RKO (cell line): ENCODE results near the gene DNAJC11.
"Not testable (repeated sequence)": the region's sequence is repeated elsewhere in the genome, so short reads cannot be mapped to it uniquely, and the experiment has no call there.

ENCODE experiments used
- DNase-seq: peaks from one replicate; pipeline ENCODE4 v3.0.0-alpha.2; 2016; ENCODE audit warnings: low spot score

DNAJC11 gene

DNA sequence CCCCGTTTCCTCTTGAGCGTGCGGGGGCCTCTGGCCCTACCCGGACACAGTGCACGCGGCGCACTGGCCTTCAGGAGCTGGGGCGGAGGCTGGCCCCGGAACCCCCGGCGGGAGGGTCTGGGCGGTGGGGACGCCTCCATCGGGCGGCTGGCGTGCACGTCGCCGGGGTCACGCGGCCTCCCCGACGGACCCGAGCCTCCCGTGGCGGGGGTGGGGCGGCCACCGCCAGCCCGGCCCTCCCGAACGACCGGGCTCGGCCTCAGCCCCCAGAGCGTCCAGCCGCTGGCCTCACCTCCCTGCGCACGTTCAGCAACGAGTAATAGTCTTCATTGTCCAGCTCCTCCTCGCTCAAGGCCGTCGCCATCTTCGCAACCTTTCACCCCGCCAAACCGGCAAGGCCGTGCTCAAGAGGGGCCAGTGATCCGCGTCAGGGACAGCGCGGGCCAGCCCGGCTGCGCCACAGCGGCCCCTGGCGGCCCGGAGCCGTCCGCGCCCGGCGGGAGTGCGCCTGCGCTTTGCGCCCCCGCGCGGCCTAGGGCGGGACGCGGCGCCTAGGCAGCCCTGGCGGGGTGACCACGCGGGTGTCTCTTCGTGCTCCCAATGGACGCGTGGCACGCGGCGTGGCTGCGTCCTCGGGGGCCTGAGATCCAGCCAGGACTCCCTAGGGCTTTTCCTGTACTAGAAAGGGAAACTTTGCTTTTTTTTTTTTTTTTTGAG lies at the start of gene DNAJC11:
DNAJC11 (minus strand) TSS at position 380 of the 717 bp plus-strand sequence; CDS start at position 364, 16 bp downstream.
- peak; percentile 92 for DNase-seq

- no peak for DNase-seq
These were observed 48.9 kb upstream of the DNAJC11 start for GRCh38 chr1:6750490-6750889.

DNA sequence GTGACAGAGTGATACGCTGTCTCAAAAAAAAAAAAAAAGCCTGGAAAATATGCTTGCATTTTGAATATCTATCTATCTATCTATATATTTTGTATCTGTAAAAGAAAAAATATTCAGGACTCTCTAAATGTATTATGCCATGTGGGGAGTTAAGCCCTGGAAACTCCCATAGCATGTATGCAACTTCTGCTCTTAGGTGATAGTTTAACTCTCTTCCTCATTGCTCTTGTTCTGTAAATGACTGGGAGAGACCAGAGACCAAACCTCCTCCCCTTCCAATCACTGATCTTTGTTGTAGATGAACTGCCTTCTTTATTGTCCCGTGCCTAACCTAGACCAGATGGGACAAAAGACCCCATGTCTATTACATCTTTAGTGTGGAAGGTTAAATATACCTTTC lies 46.1 kb upstream of the DNAJC11 start:
- DNase-seq, result no peak

GRCh38 chr1:6745073-6745472 lies 43.5 kb upstream of the DNAJC11 start:
- no peak for DNase-seq

- no peak for DNase-seq
These were observed 41.8 kb upstream of the DNAJC11 start for GRCh38 chr1:6743189-6744101.

DNA sequence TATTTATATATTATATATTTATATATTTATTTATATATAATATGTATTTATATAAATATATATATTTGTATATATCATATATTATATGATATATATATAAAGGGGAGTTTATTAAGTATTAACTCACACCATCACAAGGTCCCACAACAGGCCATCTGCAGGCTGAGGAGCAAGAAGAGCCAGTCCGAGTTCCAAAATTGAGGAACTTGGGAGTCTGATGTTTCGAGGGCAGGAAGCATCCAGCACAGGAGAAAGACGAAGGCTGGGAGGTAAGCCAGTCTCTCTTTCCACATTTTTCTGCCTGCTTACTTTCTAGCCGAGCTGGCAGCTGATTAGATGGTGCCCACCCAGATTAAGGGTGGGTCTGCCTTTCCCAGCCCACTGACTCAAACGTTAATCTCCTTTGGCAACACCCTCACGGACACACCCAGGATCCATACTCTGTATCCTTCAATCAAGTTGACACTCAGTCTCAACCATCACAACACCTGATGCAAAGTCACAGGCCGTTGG lies 41.1 kb upstream of the DNAJC11 start:
- DNase-seq, result not testable (repeated sequence)

DNA sequence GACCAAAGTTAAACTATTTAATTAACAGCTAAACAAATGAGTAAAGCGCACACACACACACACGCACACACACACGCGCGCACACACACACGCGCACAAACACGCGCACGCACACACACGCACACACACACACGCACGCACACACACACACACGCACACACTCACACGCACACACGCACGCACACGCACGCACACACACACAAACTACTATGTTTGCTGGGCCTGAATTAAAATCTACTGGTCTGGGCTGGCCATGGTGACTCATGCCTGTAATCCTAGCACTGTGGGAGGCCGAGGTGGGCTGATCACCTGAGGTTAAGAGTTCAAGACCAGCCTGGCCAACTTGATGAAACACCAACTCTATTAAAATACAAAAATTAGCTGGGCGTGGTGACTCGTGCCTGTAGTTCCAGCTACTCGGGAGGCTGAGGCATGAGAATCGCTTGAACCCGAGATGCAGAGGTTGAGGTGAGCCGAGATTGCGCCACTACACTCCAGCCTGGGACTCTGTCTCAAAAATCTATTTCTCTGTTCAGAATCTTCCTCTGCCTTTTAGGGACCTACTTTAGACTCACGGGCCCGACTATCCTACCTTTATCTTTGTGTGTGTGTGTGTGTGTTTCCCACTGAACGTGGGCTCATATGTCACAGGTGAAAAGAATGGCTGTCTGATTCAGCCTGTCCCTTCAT lies 37.5 kb upstream of the DNAJC11 start:
- no peak for DNase-seq

GRCh38 chr1:6732942-6733341 lies 31.3 kb upstream of the DNAJC11 start:
- DNase-seq, result no peak

DNA sequence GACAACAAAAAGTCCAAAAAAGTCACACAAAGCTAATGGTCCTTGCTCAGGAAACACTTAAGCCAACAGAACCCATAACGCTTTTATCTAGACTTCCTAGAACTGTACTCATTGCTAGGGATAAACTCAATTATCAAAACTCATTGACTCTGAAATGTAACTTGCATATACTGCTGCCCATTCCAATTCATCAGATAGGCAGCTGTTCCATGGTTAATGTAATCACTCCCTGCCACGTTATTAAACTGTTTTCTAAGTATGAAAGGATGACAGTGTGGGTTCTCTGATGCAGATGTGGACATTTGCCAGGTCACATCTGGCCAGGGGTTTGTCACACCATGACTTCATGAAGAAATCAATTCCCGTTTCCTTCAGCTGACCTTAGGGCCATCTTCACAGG lies 30.3 kb upstream of the DNAJC11 start:
- no peak for DNase-seq

- DNase-seq, result no peak
These were observed 29.3 kb upstream of the DNAJC11 start for GRCh38 chr1:6730880-6731279.

- no peak for DNase-seq
These were observed 28.9 kb upstream of the DNAJC11 start for GRCh38 chr1:6730473-6730872.

DNA sequence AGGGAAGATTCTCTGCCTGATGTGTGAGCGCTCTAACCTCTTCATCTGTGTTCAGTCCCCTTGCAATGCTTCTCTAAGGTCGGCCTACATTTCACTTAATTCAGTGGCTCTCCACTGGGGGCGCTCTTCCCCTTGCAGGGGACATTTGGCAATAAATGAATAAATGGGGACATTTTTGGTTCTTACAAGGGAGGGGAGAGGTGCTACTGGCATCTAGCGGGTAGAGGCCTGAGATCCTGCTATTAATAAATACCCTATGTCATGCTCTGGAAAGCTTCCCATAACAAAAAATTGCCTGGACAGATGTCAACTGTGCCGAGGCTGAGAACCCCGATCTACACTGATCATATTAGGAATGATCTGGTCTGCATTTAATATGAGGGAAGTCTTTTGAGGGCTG lies 25.9 kb upstream of the DNAJC11 start:
- DNase-seq, result peak; percentile 72

GRCh38 chr1:6726253-6726652 lies 24.6 kb upstream of the DNAJC11 start:
- no peak for DNase-seq

- DNase-seq, result no peak
These were observed 23.0 kb upstream of the DNAJC11 start for GRCh38 chr1:6724517-6725141.

DNA sequence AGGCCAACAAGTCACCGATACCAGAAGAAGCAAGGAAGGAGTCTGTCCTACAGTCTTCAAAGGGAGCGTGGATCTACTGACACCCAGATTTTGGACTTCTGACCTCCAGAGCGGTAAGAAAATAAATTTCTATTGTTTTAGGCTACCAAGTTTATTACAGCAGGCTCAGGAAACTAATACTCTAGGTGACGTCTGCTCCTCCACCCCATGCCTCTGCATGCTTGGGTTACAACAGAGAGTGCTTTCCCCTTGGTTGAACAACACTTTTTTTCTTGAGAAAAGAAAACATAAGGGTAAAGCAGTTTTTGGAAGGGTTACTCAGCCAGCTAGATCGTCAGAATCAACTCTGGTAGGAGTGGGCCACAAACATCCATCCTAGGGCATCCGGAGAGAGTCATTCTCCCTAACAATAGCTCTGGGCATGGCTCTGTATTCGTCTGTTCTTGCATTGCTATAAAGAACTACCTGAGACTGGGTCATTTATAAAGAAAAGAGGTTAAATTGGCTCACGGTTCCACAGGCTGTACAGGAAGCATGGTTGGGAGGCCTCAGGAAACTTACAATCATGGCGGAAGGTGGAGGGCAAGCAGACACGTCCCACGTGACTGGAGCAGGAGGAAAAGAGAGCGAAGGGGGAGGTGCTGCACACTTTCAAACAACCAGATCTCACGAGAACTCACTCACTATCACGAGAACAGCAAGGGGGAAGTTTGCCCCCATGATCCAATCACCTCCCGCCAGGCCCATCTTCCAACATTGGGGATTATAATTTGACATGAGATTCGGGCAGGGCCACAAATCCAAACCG lies 22.2 kb upstream of the DNAJC11 start:
- no peak for DNase-seq

DNA sequence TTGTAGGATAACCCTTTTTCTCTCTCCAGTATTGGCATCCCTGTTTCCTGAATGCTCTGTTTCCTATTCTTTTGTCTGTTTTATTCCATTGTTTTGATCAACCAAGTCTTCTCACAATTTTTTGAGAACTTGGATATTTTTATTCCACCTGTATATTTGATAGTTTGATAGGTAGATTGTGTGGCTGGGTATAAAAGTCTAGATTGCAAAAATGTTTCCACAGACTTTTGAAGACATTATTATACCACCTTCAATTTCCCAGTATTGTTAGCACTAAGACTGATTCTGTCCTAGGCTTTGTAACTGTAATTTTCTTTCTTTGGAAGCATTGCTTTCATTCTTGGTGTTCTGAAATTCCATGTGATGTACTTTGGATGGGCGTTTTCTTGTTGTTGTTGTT lies 9.6 kb upstream of the DNAJC11 start:
- DNase-seq, result no peak

- DNase-seq, result no peak
These were observed 3.1 kb upstream of the DNAJC11 start for GRCh38 chr1:6704746-6705145.

GRCh38 chr1:6703016-6703415 lies 1.4 kb upstream of the DNAJC11 start:
- peak; percentile 16 for DNase-seq

- peak; percentile 24 for DNase-seq
These were observed 671 bp downstream of the DNAJC11 start for GRCh38 chr1:6700853-6701436.

DNA sequence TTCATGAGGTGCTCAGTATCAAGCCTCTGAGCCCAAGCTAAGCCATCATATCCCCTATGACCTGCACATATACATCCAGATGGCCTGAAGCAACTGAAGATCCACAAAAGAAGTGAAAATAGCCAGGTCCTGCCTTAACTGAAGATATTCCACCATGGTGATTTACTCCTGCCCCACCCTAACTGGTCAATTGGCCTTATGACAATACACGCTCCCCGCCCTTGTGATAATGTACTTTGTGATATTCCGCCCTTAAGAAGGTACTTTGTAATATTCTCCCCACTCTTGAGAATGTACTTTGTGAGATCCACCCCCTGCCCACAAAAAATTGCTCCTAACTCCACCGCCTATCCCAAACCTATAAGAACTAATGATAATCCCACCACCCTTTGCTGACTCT lies 1.7 kb downstream of the DNAJC11 start:
- not testable (repeated sequence) for DNase-seq

GRCh38 chr1:6695868-6696267 lies 5.7 kb downstream of the DNAJC11 start:
- no peak for DNase-seq
